Endothelial cell of umbilical vein (primary cell): ENCODE results near the gene KISS1. TPM values are rescaled to one million over a fixed set of nuclear protein-coding genes. Genes with fewer than 3 reads are reported as not detected.

ENCODE experiments used
- BruUV-seq: library from RNA; stranded (reverse); fragments of 400-500 nt; replicated peaks from 2 replicates; lab custom pipeline; 2021; lab: Mats Ljungman, UMichigan
- CTCF ChIA-PET: fragments of 300-600, 350-600 bp; sonication (Branson Sonifier 250); formaldehyde crosslinking; loops from one replicate; lab custom pipeline; 2021; ENCODE audit warnings: antibody characterized with exemption, inconsistent platforms; lab: Charles Lee
- POLR2A ChIA-PET: fragments of 300-600, 350-600 bp; sonication (Branson Sonifier 250); formaldehyde crosslinking; loops from one replicate; lab custom pipeline; 2021; ENCODE audit warnings: antibody characterized with exemption, inconsistent platforms; lab: Charles Lee
- DNase-seq: peaks from one replicate; pipeline ENCODE4 v3.0.0-alpha.2; 2011; ENCODE audit warnings: low read depth, low spot score
- FAIRE-seq: peaks from 2 replicates; lab custom pipeline; 2011; peaks lifted over from hg19 to GRCh38; lab: Jason Lieb, UNC
- H2AFZ ChIP-seq: 2 replicates; pipeline ENCODE4 v1.6.0; 2012; ENCODE audit warnings: low read depth, low read length, control low read depth, inconsistent platforms
- H3K27ac ChIP-seq: 2 replicates; pipeline ENCODE4 v1.5.1; 2011; ENCODE audit warnings: low read depth, mild to moderate bottlenecking, control low read depth, low read length, moderate library complexity; ENCODE audit not compliant: insufficient read depth
- H3K27me3 ChIP-seq, 2 experiments: 2 replicates each; pipeline versions ENCODE4 v1.6.0 to v1.6.1; 2011; ENCODE audit warnings: low read length in 2 of 2, mixed read lengths in 1 of 2; ENCODE audit not compliant: control insufficient read depth in 2 of 2, insufficient read depth in 2 of 2
- H3K36me3 ChIP-seq, 2 experiments: 2 replicates in 1 of 2; 3 replicates in 1 of 2; pipeline ENCODE4 v1.5.1; 2011; ENCODE audit warnings: low read length in 2 of 2, mild to moderate bottlenecking in 1 of 2, moderate library complexity in 1 of 2; ENCODE audit not compliant: control insufficient read depth in 2 of 2, insufficient read depth in 2 of 2; ENCODE audit errors: extremely low read depth in 1 of 2
- H3K4me1 ChIP-seq: 3 replicates; pipeline ENCODE4 v1.5.1; 2011; ENCODE audit warnings: mild to moderate bottlenecking, low read length; ENCODE audit not compliant: control insufficient read depth, insufficient read depth; ENCODE audit errors: extremely low read depth
- H3K4me2 ChIP-seq: 2 replicates; pipeline ENCODE4 v1.6.1; 2011; ENCODE audit warnings: low read length, control low read depth, mixed read lengths; ENCODE audit not compliant: insufficient read depth
- H3K4me3 ChIP-seq, 3 experiments: fragments of 200-600 bp in 1 of 3; sonication (generic), shearing (Covaris generic) in 1 of 3; replicated peaks in 1 of 3; 2 replicates each; pipeline ENCODE4 v1.5.1; 2011 to 2016; ENCODE audit warnings: control low read depth in 3 of 3, low read length in 3 of 3, mild to moderate bottlenecking in 2 of 3, inconsistent platforms in 1 of 3, low read depth in 1 of 3, moderate library complexity in 1 of 3; ENCODE audit not compliant: insufficient read depth in 1 of 3
- H3K79me2 ChIP-seq: 2 replicates; pipeline ENCODE4 v1.6.0; 2012; ENCODE audit warnings: low read length, inconsistent platforms; ENCODE audit not compliant: control insufficient read depth, insufficient read depth
- H3K9ac ChIP-seq: replicated peaks from 2 replicates; pipeline ENCODE3; 2011; ENCODE audit warnings: low read length, control low read depth; ENCODE audit not compliant: insufficient read depth; ENCODE audit errors: extremely low read depth
- H3K9me1 ChIP-seq: replicated peaks from 3 replicates; pipeline ENCODE4 v1.6.0; 2011; ENCODE audit warnings: mild to moderate bottlenecking, low read length; ENCODE audit not compliant: control insufficient read depth, insufficient read depth; ENCODE audit errors: extremely low read depth
- H3K9me3 ChIP-seq: replicated peaks from 2 replicates; pipeline ENCODE4 v1.5.1; 2012; ENCODE audit warnings: low read length, inconsistent platforms; ENCODE audit not compliant: control insufficient read depth, insufficient read depth
- H4K20me1 ChIP-seq: replicated peaks from 2 replicates; pipeline ENCODE3; 2011; ENCODE audit warnings: mild to moderate bottlenecking, low read length; ENCODE audit not compliant: control insufficient read depth, insufficient read depth; ENCODE audit errors: extremely low read depth
- CTCF ChIP-seq, 2 donors: IDR thresholded peaks; 1 replicate in 1 of 2; 2 replicates in 1 of 2; pipeline ENCODE4 v1.5.1; 2011; ENCODE audit warnings: low read length in 2 of 2, mild to moderate bottlenecking in 2 of 2, moderate library complexity in 2 of 2, control low read depth in 1 of 2, inconsistent platforms in 1 of 2, low read depth in 1 of 2; ENCODE audit not compliant: insufficient read depth in 1 of 2; ENCODE audit errors: extremely low read depth in 1 of 2
- EZH2 ChIP-seq: IDR thresholded peaks from 2 replicates; pipeline ENCODE4 v1.6.1; 2012; ENCODE audit warnings: borderline replicate concordance, low read depth, mild to moderate bottlenecking, moderate library complexity, low read length, inconsistent platforms; ENCODE audit not compliant: severe bottlenecking
- FOS ChIP-seq: IDR thresholded peaks from 2 replicates; pipeline ENCODE4 v1.6.1; 2011; ENCODE audit warnings: mild to moderate bottlenecking, low read length, moderate library complexity, borderline replicate concordance; ENCODE audit not compliant: insufficient read depth
- GATA2 ChIP-seq: IDR thresholded peaks from 2 replicates; pipeline ENCODE4 v1.7.0; 2011; ENCODE audit warnings: low read depth, mild to moderate bottlenecking, moderate library complexity, mixed read lengths, low read length; ENCODE audit not compliant: insufficient read length, insufficient read depth
- JUN ChIP-seq: IDR thresholded peaks from 2 replicates; pipeline ENCODE4 v1.6.1; 2011; ENCODE audit warnings: borderline replicate concordance, low read depth; ENCODE audit not compliant: insufficient read length, insufficient read depth
- MAX ChIP-seq: IDR thresholded peaks from 2 replicates; pipeline ENCODE4 v1.6.1; 2011; ENCODE audit not compliant: insufficient read depth, insufficient read length
- MYC ChIP-seq: IDR thresholded peaks from one replicate; pipeline ENCODE4 v1.6.1; 2011; ENCODE audit warnings: mild to moderate bottlenecking, low read depth, low read length
- POLR2A ChIP-seq: IDR thresholded peaks from 2 replicates; pipeline ENCODE4 v1.6.1; 2012; ENCODE audit warnings: low read depth, mild to moderate bottlenecking, control low read depth, low read length
- POLR2AphosphoS5 ChIP-seq: IDR thresholded peaks from 2 replicates; pipeline ENCODE4 v1.6.1; 2012; ENCODE audit warnings: low read depth, mild to moderate bottlenecking, control low read depth, low read length, moderate library complexity; ENCODE audit not compliant: insufficient read depth
- dilution Hi-C: fragments of 300-500 bp; cut with MboI; formaldehyde crosslinking; loops from one replicate; pipeline ENCODE4 v1.15.0; 2019; ENCODE audit warnings: low sequenced_read_pairs; ENCODE audit not compliant: extremely low pct_ligation_motif_present
- intact Hi-C: fragments of 100-400 bp; cut with micrococcal nuclease; formaldehyde crosslinking; loops from one replicate; pipeline ENCODE4 v1.10.0; 2022
- polyA plus RNA-seq, 4 experiments: library from polyadenylated mRNA; depleted of rRNA in 3 of 4; stranded (reverse) in 3 of 4; unstranded in 1 of 4; fragments of >200 nt; gene quantifications; 2 replicates each; pipeline versions ENCODE4 v1.2.1 to v1.2.3, GENCODE V29; 2011 to 2012; ENCODE audit warnings: missing spikeins in 1 of 4
- total RNA-seq: library from RNA; stranded (reverse); gene quantifications from 2 replicates; pipeline ENCODE4 v1.2.3, GENCODE V29; 2021

Gene KISS1
- total and polyA plus RNA-seq, 2 donors (not counting 3 experiments of a cell fraction or from before 2014, with no cell fraction given): 0.22 to 1.00 TPM

GRCh38 chr1:204188959-204189639 is 7.2 kb downstream of the KISS1 start:
- intact Hi-C loops: no loop called here
- Histone ChIP-seq H3K4me2 (no peak overlapping the region), H3K79me2 (no peaks in the 10 kb centered on the region), H3K27ac (no peak overlapping the region), H3K36me3 (no peaks in the 10 kb centered on the region), H4K20me1 (no peaks in the 10 kb centered on the region), H3K9ac (no peak overlapping the region), H3K27me3 (no peaks in the 10 kb centered on the region), H2AFZ (no peak overlapping the region), H3K4me3 (no peak overlapping the region), H3K9me3 (no peaks in the 10 kb centered on the region), H3K9me1 (no peaks in the 10 kb centered on the region), H3K4me1 (peaks cover 32% of the 10 kb centered on the region)
- ChIA-PET POLR2A (no interaction called here), CTCF (interaction anchor here (0.8 to 7.2 kb wide), 6 partner anchors 9 to 209 kb away, joined by 3 to 85 read pairs (median 6); no protein-coding TSS in a partner anchor)
- dilution Hi-C loops: no loop called here
- FAIRE-seq (peak; percentile 21), DNase-seq (no peak)
- TF ChIP-seq MYC (no peak), GATA2 (no peak), POLR2A (no peak), CTCF (IDR thresholded peaks at IDR 0.05; ENCODE audit: extremely low read depth in 1 of 2, insufficient read depth in 1 of 2, low read depth in 1 of 2, low read length in 2 of 2) (no peak), JUN (no peak), MAX (no peak), FOS (no peak), EZH2 (no peak), POLR2AphosphoS5 (no peak)
- no TSS peak for BruUV-seq
